ENCODE results near the gene CXCL17. TPM values are rescaled to one million over a fixed set of nuclear protein-coding genes. Genes with fewer than 3 reads are reported as not detected.

CXCL17 gene, protein sequence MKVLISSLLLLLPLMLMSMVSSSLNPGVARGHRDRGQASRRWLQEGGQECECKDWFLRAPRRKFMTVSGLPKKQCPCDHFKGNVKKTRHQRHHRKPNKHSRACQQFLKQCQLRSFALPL
- 0.19 TPM in 1 of 5 replicates, not detected in the others for total RNA-seq (2022; extraction: Qiagen RNA extraction)

DNA sequence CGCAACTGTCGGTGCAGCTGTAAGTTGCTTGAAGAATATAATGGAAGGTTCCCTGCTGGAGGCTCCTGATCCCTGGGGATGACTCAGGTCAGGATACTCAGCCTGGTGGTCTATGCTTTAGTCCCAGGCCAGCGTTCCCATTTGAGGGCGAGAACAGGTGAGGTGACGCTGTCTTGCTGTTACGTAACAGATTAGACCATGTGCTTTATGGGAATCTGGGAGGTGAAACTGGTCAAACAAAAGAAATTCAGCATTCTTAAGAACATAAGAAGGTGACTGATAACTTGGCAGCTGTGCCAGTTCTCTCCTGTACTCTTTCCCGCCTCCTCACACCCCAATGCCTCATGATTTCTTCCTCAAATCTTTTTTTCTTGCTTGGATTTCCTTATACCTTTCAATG lies at the start of gene CXCL17:
Gene CXCL17 (minus strand): TSS at position 114 of the 400 bp plus-strand sequence. CDS start 114 bp downstream, outside the sequence.

DNA sequence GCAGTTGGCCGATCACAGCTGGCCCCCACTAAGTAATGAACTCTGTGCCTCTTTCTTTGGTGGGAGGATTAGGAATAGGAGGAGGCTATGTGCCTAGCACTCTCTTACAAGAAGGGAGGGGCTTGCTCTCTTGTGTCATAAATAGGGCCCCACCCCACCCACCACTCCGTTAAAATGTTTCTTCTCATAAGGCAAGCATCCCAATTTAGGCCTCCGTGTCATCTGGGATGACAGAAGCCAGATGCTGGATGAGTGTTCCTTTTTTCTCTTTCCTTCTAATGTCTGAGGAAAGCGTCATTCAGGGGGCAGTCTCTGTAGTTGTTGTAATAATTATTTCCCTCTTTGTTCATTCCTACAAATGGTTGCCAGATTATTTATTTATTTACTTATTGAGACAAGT lies 15.4 kb downstream of the CXCL17 start, which contains the start of gene LIPE:
Gene LIPE (minus strand): TSS at position 76 of the 400 bp plus-strand sequence. CDS start 239 bp downstream, outside the sequence.

DNA sequence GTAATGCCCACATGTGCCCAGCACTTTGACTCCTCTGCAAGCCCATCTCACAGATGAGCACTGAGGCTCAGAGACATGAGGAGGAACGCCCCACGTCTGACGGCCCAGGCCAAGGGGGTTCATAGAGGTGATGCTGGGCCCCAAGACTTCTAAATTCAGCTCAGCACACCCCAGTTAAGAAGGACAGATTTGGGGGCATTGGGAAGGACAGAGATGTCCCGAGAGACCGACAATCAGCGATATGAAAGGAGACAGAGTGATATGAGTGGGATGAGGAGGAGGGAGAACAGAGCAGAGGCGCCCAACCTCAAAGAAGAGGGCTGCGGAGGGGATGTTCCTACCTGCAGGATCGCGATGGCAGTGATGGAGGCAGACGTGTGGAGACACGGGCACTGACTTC lies 52.8 kb downstream of the CXCL17 start, which contains the start of gene CNFN:
Gene CNFN (minus strand): TSS at position 399 of the 400 bp plus-strand sequence. CDS start 1,260 bp downstream, outside the sequence.

Other genes starting within 250 kb of the CXCL17 start
- 50.3 to 74.2 TPM (median 67.4 TPM) in 5 replicates for gene DEDD2, start 225.3 kb downstream of the CXCL17 start, total RNA-seq (2022; extraction: Qiagen RNA extraction)
- gene ZNF526, start 222.6 kb downstream of the CXCL17 start, total RNA-seq (2022; extraction: Qiagen RNA extraction), result 16.7 to 20.4 TPM (median 19.7 TPM) in 5 replicates
- gene GSK3A, start 200.3 kb downstream of the CXCL17 start, total RNA-seq (2022; extraction: Qiagen RNA extraction), result 106 to 149 TPM (median 146 TPM) in 5 replicates
- gene ERF, start 187.8 kb downstream of the CXCL17 start, total RNA-seq (2022; extraction: Qiagen RNA extraction), result 90.1 to 130 TPM (median 124 TPM) in 5 replicates
- 40.6 to 55.1 TPM (median 48.9 TPM) in 5 replicates for gene CIC, start 173.7 kb downstream of the CXCL17 start, total RNA-seq (2022; extraction: Qiagen RNA extraction)
- gene PRR19, start 140.8 kb downstream of the CXCL17 start, total RNA-seq (2022; extraction: Qiagen RNA extraction), result 2.8 to 4.4 TPM (median 3.8 TPM) in 5 replicates
- 130 to 159 TPM (median 149 TPM) in 5 replicates for gene PAFAH1B3, start 140.3 kb downstream of the CXCL17 start, total RNA-seq (2022; extraction: Qiagen RNA extraction)
- gene TMEM145, start 129.6 kb downstream of the CXCL17 start, total RNA-seq (2022; extraction: Qiagen RNA extraction), result 1.8 to 3.7 TPM (median 3.0 TPM) in 5 replicates
- 19.5 to 26.4 TPM (median 24.3 TPM) in 5 replicates for gene MEGF8, start 117.3 kb downstream of the CXCL17 start, total RNA-seq (2022; extraction: Qiagen RNA extraction)
- gene CNFN, start 52.6 kb downstream of the CXCL17 start, total RNA-seq (2022; extraction: Qiagen RNA extraction), result 43.6 to 57.0 TPM (median 49.3 TPM) in 5 replicates
- 1.3 to 2.3 TPM (median 1.7 TPM) in 5 replicates for gene LIPE, start 15.6 kb downstream of the CXCL17 start, total RNA-seq (2022; extraction: Qiagen RNA extraction)
- 2.0 to 3.8 TPM (median 2.1 TPM) in 5 replicates for gene CEACAM1, start 85.5 kb upstream of the CXCL17 start, total RNA-seq (2022; extraction: Qiagen RNA extraction)
- gene CEACAM8, start 152.0 kb upstream of the CXCL17 start, total RNA-seq (2022; extraction: Qiagen RNA extraction), result not detected in 5 replicates